ENCODE data around the gene RAET1E. TPM values are rescaled to one million over a fixed set of nuclear protein-coding genes. Genes with fewer than 3 reads are reported as not detected.
A peak's percentile ranks its signal among the peaks of the same experiment; 100 is the strongest.

Gene RAET1E
- total and polyA plus RNA-seq, 9 of the 15 experiments (the other 6 are each of a cell fraction or from before 2014, with no cell fraction given), result not detected

DNA sequence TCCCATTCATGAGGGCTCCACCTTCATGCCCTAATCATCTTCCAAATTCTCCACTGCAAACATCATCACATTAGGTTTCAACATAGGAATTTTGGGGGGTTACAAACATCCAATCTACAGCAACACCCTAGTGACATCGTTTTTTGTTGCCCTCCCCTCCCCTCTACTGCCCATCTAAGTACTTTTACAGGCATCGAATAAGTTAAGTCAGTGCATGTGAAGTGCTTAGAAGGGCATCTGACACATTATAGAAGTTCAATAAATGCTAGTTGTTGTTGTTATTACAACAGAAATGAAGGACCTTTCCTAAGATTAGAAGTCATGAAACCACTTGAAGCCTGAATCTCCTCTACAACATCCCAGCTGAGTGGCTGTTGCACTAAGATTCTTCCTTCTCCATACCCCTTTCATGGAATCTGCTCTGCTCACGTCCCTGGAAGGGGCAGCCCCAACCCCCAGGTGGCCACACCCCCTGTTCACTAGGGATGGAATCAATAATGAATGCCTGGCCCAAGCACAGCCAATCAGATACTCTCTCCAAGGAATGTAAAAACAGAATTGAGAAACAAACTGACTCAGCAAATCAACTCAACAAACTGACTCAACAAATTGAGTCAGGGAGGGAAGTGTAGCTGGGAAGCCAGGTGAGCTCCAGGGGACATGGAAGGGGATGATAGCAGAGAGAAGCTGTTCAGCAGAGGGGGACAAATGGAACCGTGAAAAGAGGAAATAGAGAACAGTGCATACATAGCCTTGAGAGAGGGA lies 29.9 kb downstream of the RAET1E start:
- peak overlapping the region in 1 of 2 experiments; percentile 22; a peak in 2 of 4 replicates for H3K9ac ChIP-seq (ENCODE audit: insufficient read depth in 1 of 2, low read depth in 2 of 2, low read length in 2 of 2)
- CTCF ChIA-PET (ENCODE audit: low intra/inter-chr PET ratio), result no interaction called here
- no peaks in the 10 kb centered on the region for H4K20me1 ChIP-seq (replicated peaks; ENCODE audit: control insufficient read depth, insufficient read depth, low read length)
- peak overlapping the region; percentile 89 for H2AFZ ChIP-seq (ENCODE audit: low read depth, low read length)
- no peak overlapping the region for H3K4me3 ChIP-seq
- BruUV-seq (replicated peaks), result no TSS peak
- H3K79me2 ChIP-seq (ENCODE audit: control insufficient read depth, insufficient read depth, low read length), result no peaks in the 10 kb centered on the region
- DNase-seq (ENCODE audit: extremely low read depth in 1 of 4, low spot score in 3 of 4) (peak; percentile 73 to 89 (median 84)), FAIRE-seq (peak; percentile 77), ATAC-seq (peak; percentile 8)
- H3K27ac ChIP-seq (ENCODE audit: extremely low read depth, low read depth, low read length), result peak overlapping the region; percentile 75
- H3K9me3 ChIP-seq (replicated peaks; ENCODE audit: control insufficient read depth, insufficient read depth, low read depth, low read length), result no peaks in the 10 kb centered on the region
- WGBS (ENCODE audit: insufficient coverage, low coverage, missing lambda C conversion rate), result 22% methylated on average over 4 of the region's 4 CpGs
- in situ Hi-C loops (cut with MboI), result no loop called here
- intact Hi-C loops (cut with micrococcal nuclease), result loop anchor here (10.0 kb wide), 1 partner anchor 303 kb away; the partner anchor contains the start of gene GINM1
- no peaks in the 10 kb centered on the region for H3K27me3 ChIP-seq (ENCODE audit: control insufficient read depth in 2 of 2, insufficient read depth in 2 of 2, low read length in 2 of 2)
- POLR2A ChIA-PET, result interaction anchor here (0.7 kb wide), 2 partner anchors 12 to 13 kb away, joined by 3 read pairs; no protein-coding TSS in a partner anchor
- peaks cover 3% of the 10 kb centered on the region for H3K9me1 ChIP-seq (ENCODE audit: control insufficient read depth, insufficient read depth, low read length)
- H3K4me2 ChIP-seq (ENCODE audit: insufficient read depth, low read length), result peak overlapping the region; percentile 57
- H3K36me3 ChIP-seq (ENCODE audit: control insufficient read depth, insufficient read depth, low read length), result no peaks in the 10 kb centered on the region
- H3K4me1 ChIP-seq (replicated peaks in 1 of 2; ENCODE audit: control insufficient read depth in 2 of 2, insufficient read depth in 2 of 2, low read length in 2 of 2), result peaks cover 34 to 56% of the 10 kb centered on the region in 2 experiments
- TF ChIP-seq PHF21A (IDR thresholded peaks at IDR 0.05; ENCODE audit: borderline replicate concordance, low read depth), result no peak
- TF ChIP-seq, protein P1, sequence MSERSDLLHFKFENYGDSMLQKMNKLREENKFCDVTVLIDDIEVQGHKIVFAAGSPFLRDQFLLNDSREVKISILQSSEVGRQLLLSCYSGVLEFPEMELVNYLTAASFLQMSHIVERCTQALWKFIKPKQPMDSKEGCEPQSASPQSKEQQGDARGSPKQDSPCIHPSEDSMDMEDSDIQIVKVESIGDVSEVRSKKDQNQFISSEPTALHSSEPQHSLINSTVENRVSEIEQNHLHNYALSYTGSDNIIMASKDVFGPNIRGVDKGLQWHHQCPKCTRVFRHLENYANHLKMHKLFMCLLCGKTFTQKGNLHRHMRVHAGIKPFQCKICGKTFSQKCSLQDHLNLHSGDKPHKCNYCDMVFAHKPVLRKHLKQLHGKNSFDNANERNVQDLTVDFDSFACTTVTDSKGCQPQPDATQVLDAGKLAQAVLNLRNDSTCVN (CRISPR knock-in tag; IDR thresholded peaks at IDR 0.05), result no peak
- TF ChIP-seq FOXK2 (conservative IDR thresholded peaks at IDR 0.05 in 1 of 2, IDR thresholded peaks at IDR 0.05 in 1 of 2; ENCODE audit: low read depth in 2 of 2), result no peak
- no peak for TF ChIP-seq MITF (IDR thresholded peaks at IDR 0.05)
- TF ChIP-seq TAF15 (IDR thresholded peaks at IDR 0.05; ENCODE audit: low read depth, low read length), result no peak
- no peak for TF ChIP-seq CHD4 (IDR thresholded peaks at IDR 0.05; ENCODE audit: insufficient read depth, insufficient replicate concordance, low read depth, low read length, poor library complexity, severe bottlenecking)
- no peak for TF ChIP-seq NBN (IDR thresholded peaks at IDR 0.05; ENCODE audit: low read depth)
- TF ChIP-seq ADNP (tag; IDR thresholded peaks at IDR 0.05), result no peak
- peak; percentile 27 for TF ChIP-seq BRD9 (IDR thresholded peaks at IDR 0.05; ENCODE audit: low read depth, partially characterized antibody)
- TF ChIP-seq ZNF398 (CRISPR knock-in tag; IDR thresholded peaks at IDR 0.05), result no peak
- TF ChIP-seq RBBP5 (IDR thresholded peaks at IDR 0.05; ENCODE audit: borderline replicate concordance, insufficient read depth, low read length, poor library complexity, severe bottlenecking), result no peak
- TF ChIP-seq ZNF707 (CRISPR knock-in tag; conservative IDR thresholded peaks at IDR 0.05), result no peak
- no peak for TF ChIP-seq ARID3A (IDR thresholded peaks at IDR 0.05; ENCODE audit: borderline replicate concordance, low read depth, low read length)
- no peak; the same call in 1 of the 2 replicates for TF ChIP-seq HDGF (IDR thresholded peaks at IDR 0.05)
- TF ChIP-seq NFIC (IDR thresholded peaks at IDR 0.05), result peak; percentile 28

Data from K562 (cell line).